ENCODE measurements around the gene ROR1. TPM values are rescaled to one million over a fixed set of nuclear protein-coding genes. Genes with fewer than 3 reads are reported as not detected.

The ROR1 gene
- total RNA-seq, 1 donor from 2014 or later: 0.02 TPM

DNA sequence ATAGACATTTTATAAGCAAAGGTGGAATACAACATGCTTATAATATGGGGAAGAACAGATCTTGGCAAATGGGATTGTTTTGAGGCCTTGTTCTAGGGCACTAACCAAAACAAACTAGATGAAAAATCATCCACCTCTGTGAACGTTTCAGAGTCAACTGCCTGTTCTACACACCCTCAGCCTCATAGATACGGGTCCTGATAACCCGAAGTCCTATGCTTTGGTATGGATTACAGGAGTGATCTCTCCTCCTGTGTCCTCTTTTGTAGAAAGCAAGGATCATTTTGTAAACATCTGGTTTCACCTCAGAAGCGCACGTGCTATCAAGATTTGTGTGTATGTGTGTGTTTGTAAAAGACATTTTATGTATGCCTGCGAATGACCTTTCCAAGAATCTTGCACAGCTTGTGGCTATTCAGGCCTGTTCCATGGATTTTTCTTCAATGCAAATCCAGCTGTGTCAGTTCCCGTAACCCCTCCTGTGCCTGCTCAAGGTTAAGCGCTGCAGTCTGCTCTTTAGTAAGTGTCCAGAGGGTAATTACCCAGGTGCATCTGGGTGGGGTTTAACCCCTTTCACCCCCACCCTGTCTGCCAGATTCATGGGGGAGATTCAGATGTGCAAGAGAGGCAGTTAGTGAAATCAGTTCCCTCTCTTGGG lies 132.4 kb downstream of the ROR1 start:
- intact Hi-C loops (cut with micrococcal nuclease): no loop called here

DNA sequence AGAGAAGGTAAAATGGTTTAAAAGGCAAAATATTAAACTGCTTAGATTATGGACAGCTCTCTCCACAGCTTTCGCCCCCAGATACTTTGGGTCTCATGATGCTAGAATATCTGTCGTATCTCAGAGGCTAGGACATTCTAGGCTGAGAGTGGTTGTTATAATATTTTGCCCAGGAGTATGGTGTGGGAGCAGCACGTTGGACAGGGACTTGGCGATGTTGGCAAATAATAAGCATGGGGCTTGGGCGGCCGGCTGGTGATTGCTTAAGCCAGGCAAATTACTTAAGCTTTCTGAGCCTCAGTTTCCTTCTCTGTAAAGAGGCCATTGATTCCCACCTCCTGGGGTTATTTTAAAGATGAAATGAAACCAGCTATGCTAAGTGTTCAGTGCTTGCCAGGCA lies 133.2 kb downstream of the ROR1 start:
- intact Hi-C loops (cut with micrococcal nuclease): no loop called here

DNA sequence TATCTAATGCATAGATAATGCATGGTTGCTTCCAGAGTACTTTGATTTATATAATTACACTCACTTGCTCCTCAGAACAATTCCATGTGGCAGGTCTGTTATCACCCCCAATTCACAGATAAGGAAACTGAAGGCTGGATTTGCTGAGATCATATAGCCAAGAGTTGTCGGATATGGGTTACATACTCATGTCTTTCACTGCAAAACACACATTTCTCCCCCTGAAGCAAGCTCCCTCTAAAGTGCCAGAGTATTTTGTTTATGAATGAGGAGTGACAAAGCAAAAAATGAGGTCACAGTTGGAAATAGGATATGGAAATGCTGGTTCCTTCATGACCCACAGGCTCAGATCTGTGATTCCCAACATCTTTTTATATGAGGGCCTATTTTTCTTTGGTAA lies 134.2 kb downstream of the ROR1 start:
- intact Hi-C loops (cut with micrococcal nuclease): no loop called here

DNA sequence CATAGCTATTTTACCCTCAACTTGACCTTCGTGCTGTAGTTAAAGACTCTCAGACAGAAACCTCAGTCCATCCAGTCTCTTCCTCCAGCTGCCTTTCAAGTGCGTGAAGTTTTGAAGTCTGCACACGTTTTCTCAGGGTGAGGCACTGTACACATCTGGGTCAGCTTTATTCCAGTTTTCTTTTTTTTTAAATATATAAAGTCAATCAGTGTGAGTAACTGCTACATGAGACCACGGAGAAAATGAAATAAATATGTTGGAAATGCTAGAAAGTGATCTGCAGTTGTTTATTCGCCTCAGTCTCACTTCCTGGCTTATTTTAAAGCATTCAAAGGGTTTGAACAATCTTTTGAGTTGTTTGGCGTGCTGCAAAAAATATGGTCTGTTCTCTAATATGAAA lies 135.7 kb downstream of the ROR1 start:
- intact Hi-C loops (cut with micrococcal nuclease): no loop called here

DNA sequence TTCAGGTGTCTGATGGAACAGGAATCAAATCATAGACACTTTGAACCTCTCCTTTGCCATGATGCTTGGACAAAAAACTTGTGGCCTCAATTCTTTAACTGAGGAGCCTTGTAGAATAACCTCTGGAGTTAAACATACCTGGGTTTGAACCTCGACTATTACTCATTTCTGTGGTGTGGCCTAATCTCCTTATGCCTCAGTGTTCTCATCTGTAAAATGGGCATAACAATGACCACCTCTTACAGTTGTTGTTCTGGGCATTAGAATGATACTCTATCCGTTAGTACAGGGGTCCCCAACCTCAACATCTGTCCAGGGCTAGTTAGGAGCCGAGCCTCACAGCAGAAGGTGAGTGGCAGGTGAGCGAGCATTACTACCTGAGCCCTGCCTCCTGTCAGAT lies 137.2 kb downstream of the ROR1 start:
- intact Hi-C loops (cut with micrococcal nuclease): no loop called here

DNA sequence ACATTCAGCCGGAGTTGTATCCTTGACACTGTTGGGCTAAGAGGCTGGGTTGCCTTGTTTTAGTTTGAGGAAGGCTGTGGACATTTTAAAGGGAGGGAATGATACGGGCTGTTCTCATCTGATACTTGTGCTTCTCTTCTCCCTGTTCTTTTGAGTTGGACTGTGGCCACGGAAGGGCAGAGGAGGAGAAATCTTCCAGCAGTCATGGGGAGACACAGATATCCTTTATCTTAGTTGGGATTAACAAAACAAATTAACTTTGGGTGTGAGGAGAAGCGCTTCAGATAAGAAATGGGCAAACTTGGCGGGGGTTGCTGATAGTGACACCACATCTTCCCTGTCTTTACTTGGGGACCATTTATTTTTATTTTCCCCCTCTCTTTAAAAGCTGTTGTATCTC lies 138.8 kb downstream of the ROR1 start:
- intact Hi-C loops (cut with micrococcal nuclease): no loop called here

DNA sequence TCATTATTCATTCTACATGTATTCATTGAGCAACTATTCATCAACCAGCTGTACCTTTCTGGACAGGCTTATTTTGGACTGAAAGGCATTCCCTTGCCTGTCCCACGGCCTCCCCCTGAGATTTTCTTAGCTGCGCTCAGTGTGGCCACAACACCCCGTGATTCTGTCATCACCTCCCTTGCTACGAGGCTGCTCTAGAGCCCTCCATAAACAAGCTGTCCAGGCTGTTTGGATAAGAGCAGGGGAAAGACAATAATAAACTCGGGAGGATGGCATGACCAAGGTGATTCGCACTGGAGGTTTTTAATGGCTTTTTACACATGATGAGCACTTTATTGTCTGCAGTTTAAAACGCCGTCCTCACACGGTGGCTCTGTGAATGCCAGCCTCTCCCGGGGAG lies 139.7 kb downstream of the ROR1 start:
- intact Hi-C loops (cut with micrococcal nuclease): no loop called here

DNA sequence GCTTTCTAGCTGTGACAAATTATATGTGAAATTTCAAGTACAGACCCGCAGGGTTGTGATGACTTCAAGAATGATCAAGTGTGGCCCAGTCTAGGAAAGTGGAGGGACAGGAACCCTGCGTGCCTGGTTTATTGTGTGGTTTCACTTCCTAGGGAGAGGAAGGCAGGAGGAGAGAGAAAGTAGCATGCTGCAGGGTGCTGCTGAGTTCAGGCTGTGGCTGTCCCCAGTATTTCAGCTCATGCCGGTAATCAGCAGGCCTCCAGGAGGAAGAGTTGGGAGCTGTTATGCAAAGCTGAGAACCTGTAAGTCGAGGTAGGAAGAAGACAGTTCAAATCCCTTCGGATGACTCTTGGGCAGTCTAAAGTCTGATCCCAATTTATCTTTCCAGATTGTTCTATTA lies 140.4 kb downstream of the ROR1 start:
- intact Hi-C loops (cut with micrococcal nuclease): no loop called here

DNA sequence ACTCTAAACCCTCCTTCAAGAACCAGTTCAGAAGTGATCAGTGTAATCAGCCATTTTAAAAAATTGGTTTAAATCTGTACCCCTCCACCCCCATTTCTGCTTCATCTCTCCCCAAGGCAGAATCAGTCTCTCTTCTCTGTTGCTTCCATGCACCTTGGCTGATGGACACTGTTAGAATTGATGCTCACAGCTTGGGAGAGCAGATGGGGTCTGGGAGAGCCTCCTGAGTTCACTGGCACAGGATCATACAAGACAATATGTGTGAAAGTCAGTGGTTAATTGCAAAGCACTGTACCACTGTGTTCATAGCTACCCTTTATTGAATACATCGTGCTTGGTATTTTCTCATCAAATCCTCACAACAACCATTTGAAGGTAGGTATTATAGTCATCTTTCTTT lies 140.9 kb downstream of the ROR1 start:
- intact Hi-C loops (cut with micrococcal nuclease): no loop called here

DNA sequence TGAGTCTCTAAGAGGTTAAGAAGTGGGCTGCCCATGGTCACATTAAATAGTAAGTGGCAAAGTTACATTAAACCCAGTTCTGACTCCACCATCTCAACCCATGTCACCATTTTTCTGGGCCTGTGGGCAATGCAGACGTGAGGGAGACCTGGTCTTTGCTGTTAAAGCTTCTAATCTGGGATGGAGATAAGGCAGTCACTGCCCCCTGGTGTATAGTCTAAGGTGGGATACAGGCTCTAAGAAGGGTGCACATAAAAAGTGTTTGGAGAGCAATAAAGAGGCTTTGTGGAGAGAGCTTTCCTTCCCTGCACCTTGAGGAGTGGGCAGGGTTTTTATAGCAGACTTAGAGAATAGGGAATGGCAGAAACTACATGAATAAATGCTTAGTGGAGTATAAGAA lies 141.3 kb downstream of the ROR1 start:
- intact Hi-C loops (cut with micrococcal nuclease): no loop called here

DNA sequence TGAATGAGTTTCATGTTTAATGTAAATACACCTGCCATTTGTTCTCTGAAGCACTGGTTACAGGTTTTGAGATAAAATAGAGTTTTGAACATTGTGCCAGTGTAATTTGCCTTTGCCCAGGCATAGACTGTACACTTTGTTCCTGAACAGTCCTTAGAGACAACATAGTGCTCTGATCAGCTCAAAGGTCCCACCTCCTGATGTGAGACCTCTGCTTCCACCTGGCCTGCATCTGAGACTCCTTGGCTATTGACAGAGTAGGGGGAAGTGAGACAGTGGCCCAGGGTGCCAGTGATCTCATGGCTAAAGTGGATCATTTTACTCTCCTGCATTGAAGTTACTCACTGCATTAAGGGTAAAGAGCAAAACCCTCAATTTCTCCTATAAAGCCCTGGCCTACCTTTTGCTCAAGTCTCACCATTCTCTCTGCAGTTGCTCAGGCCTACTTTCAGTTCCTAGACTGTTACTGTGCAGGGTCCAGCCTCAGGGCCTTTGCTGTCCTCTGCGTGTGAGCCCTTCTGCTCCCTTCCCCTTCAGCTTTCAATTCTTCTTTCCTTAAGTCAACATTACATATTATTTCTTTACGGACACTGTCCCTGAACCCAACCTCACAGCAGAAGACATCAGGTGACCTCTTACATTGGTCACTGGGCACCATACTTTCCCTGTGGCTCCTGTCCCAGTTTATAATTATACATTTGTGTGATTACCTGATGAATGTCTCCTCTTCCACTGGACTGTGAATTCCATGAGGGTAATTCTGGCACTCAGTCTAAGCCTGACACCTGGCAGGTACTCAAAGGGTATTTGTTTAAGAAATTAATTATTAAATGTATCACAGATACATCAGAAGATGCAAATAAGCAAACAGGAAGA lies 142.9 kb downstream of the ROR1 start:
- intact Hi-C loops (cut with micrococcal nuclease): no loop called here

DNA sequence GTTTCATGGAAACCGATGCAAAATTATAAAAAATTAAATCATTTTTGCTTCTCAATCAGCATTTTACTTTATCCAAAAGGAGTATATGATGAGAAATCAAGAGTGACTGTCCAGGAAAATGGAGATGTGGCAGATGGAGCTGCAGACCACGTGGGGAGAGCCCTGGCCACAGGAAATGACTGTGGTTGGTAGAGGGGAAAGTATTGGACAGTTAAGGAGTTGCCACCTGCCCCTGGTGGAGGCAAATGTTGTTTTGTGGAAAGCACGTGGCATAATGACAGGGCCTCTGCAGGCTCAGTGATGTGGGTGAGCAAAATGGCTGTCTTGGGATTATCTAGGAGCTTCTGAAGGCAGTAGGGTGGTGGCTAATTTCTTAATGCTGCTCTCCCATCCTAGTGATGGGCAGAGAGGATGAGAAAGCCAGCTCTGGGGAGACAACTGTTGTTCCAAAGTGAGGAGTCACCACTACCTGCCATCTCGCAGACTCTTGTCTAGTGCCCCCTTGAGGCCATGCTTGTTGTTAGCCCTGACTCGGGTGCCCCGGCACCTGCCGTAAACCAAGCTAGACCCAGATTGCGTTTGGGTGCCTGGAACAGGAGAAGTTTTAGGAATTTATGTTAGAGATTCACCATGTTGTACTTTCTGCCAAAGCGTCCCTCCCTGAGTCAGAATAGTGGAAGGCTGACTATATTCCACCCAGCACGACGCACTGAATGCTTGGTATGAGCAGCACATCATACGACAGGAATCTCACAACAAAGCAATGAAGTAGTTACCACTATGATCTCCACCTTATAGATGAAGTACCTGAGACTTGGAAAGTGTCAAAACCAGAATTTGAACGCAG lies 144.0 kb downstream of the ROR1 start:
- intact Hi-C loops (cut with micrococcal nuclease): loop anchor here (1.0 to 2.0 kb wide), 2 partner anchors 225 to 301 kb away; no protein-coding TSS in a partner anchor

DNA sequence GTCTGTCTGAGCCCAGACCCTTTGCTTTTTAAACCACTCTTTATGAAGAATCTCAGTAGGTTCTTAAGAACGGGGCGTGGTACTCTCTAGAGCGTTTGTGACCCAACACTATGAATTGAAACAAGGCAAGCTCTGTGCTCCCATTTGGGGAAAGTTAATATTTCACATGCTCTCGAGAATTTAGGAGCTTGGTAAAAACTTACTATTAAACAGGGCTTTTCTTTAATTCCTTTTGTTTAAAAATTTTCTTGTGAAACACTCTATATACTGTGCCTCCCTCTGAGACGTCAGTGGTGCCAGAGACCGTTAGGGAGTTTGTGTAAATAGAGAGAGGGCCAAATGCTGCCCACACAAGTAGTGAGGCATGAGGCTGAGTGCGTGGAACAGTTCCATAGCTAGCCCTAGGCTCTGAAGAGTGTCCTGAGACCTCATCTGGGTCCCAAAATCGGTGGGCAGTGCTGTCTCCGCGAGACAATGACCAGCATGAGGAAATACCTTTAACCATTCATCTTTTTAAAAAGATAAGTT lies 144.7 kb downstream of the ROR1 start:
- intact Hi-C loops (cut with micrococcal nuclease): loop anchor here (1.0 to 2.0 kb wide), 2 partner anchors 226 to 302 kb away; no protein-coding TSS in a partner anchor

DNA sequence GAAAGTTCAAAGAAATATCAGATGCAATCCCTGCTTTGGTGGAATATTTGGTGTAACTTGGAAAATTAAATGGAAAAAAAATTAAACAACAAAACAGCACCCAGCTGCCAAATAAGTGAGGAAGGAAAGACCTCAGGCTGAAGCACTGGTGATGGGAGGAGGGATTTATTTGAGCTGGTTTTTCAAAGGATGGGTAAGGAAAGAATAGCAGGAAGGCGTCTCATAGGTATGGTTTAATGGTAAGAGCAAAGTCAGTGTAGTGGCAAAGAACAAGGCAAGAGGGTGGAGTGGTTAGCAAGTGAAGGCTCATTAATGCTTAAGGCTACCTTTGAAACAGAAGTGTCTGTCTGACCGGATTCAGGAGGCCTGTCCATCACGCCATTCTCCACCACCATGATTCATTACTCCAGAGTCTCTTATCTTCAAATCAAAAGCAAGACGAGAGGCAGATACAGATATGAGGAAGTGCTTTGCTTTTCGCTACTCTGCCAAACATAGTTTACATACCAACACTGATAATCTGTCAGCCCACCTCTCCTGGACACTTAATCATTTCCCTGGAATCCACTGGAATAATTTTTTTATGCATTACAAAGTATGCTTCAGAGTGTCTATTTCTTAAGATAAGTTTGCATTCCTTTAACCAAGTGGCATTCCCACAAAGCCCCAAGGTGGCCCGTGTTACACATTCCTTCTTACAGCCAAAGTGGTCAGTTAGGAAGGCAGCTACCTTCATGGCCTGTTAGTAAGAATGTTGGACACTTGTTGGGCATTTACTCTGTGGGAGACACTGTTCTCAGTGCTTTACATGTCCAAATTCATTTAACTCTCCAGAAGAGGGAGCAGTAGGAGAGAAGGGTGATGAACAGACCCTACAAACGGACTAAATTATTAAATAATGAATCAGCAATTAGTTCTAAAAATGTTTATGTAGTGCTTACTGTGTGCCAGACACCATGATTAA lies 146.6 kb downstream of the ROR1 start:
- intact Hi-C loops (cut with micrococcal nuclease): loop anchor here (5.0 kb wide), 1 partner anchor 217 kb away; no protein-coding TSS in a partner anchor

DNA sequence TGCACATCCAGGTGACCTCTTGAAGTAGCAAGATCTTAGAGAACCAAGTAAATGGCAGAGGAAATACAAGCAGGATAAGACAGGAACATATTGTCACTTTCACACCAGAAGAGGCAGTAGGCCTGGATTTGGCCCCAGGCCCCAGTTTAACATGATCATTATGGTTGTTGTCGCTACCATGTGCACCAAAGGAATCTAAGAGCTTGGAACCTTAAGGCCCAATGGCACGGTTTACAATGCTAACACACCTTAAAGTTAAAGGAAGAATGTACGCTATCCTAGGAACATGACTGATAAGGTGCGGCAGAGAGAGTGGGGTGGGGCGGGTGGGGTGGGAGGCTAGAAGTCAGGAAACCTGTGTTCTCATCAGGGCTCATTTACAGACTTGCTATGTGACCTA lies 147.5 kb downstream of the ROR1 start:
- intact Hi-C loops (cut with micrococcal nuclease): loop anchor here (5.0 kb wide), 1 partner anchor 216 kb away; no protein-coding TSS in a partner anchor

DNA sequence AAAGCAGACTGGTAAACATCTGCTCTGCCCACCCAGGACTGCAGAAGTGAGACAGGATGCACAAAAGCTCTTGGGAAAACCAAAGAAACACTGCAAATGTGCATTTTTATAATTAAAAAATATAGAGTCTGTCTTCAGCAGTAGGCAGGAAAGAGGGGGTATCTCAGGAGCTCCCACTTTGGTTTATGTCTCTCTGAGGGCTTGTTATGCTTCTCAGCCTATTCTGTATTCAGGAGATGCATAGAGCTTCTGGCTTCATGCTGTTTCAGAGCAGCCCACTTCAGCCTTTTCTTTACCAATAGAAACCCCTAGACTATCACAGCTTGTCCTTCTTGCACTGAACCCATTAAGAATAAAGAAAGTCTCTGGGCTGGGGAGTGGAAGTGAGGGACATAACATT lies 148.0 kb downstream of the ROR1 start:
- intact Hi-C loops (cut with micrococcal nuclease): loop anchor here (5.0 kb wide), 1 partner anchor 215 kb away; no protein-coding TSS in a partner anchor

DNA sequence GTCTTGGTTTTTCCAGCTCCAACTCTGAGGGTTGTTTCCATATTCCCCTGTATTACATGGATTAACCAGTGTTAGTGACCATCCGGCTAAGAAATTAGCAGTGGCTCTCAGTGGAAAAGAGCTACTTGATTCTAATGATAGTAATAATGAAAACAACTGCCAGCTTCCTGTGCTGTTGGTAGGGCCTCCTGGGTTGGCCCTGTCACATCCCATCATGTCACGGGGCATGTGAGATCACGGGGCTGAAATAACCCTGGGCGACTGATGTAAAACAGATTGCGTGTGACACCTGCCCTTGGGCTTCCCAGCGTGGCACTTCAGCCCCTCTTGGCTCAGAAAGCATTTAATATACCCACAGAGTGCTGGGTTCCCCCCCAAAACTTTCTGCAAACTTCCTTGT lies 149.0 kb downstream of the ROR1 start:
- intact Hi-C loops (cut with micrococcal nuclease): loop anchor here (5.0 kb wide), 1 partner anchor 214 kb away; no protein-coding TSS in a partner anchor

DNA sequence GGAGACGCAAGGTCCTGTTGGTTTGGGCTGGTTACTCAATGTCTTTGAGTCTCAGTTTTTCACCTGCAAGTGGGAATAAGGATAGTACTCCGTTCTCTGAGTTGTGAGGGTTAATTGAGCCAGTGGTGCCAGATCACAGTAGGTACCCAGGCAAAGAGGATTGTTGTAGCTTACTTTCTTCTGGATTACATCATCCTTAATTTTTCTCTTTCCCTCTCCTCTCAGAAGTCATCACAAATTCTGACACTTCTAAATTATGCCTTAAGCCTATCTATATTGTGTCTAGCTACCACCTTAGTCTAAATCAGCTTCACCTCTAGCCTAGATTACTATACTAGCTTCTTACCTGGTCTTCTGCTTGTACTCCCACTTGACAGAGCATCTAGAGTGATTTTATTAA lies 149.5 kb downstream of the ROR1 start:
- intact Hi-C loops (cut with micrococcal nuclease): loop anchor here (5.0 kb wide), 1 partner anchor 214 kb away; no protein-coding TSS in a partner anchor

DNA sequence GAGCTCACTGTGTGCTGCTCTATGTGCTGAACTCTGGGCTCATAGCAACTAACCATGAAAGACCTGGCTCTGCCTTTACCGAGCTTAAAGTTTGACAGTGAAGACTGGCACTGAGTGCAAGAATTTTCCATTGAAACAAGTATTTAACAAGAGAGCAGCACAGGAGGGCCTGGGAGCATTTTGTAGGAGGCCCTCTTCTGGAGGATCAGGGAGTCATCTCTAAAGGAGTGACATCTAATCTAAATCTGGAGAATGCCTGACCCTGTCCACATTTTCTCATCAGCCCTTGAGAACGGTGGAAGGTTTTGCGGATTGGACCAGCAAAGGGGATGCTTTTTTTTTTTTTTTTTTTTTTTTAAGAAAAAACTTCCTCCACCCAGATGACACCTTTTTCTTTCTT lies 150.8 kb downstream of the ROR1 start:
- intact Hi-C loops (cut with micrococcal nuclease): loop anchor here (5.0 kb wide), 1 partner anchor 213 kb away; no protein-coding TSS in a partner anchor

Measured in T-helper 1 cell treated with Interleukin-12 subunit alpha and Interleukin-12 subunit beta and Interleukin-4 antibody, amounts not matched to agents 30 ng/mL and 1 ng/mL, for 36 hours (primary cell).